Smooth muscle cell (in vitro differentiated cells): ENCODE results near the gene ADCY10. TPM values are rescaled to one million over a fixed set of nuclear protein-coding genes. Genes with fewer than 3 reads are reported as not detected.

Experiments used
- DNase-seq: peaks from one replicate; lab custom pipeline; 2025; ENCODE audit not compliant: unreplicated experiment; lab: John Stamatoyannopoulos, UW
- H2AFZ ChIP-seq: fragments of 200-600 bp; sonication (generic); 2 replicates; pipeline ENCODE4 v1.6.0; 2016; ENCODE audit warnings: antibody characterized with exemption, low read depth, mild to moderate bottlenecking
- H3F3A ChIP-seq: fragments of 200-600 bp; sonication (generic); 2 replicates; pipeline ENCODE4 v1.6.0; 2017; ENCODE audit warnings: antibody characterized with exemption, low read depth
- H3K27ac ChIP-seq: fragments of 200-600 bp; sonication (generic); 2 replicates; pipeline ENCODE4 v1.5.1; 2016; ENCODE audit warnings: low read depth, mild to moderate bottlenecking
- H3K27me3 ChIP-seq: fragments of 200-600 bp; sonication (generic); 2 replicates; pipeline ENCODE4 v1.6.1; 2016; ENCODE audit warnings: low read depth, mild to moderate bottlenecking
- H3K36me3 ChIP-seq: fragments of 200-600 bp; sonication (generic); 2 replicates; pipeline ENCODE4 v1.5.1; 2016; ENCODE audit warnings: low read depth
- H3K4me1 ChIP-seq: fragments of 200-600 bp; sonication (generic); 2 replicates; pipeline ENCODE4 v1.5.1; 2016; ENCODE audit warnings: low read depth
- H3K4me2 ChIP-seq: fragments of 200-600 bp; sonication (generic); 2 replicates; pipeline ENCODE4 v1.6.0; 2016; ENCODE audit warnings: mild to moderate bottlenecking
- H3K4me3 ChIP-seq: fragments of 200-600 bp; sonication (generic); 2 replicates; pipeline ENCODE4 v1.5.1; 2016; ENCODE audit warnings: mild to moderate bottlenecking
- H3K79me2 ChIP-seq: fragments of 200-600 bp; sonication (generic); 2 replicates; pipeline ENCODE4 v1.6.0; 2016; ENCODE audit warnings: low read depth, mild to moderate bottlenecking
- H3K9ac ChIP-seq: fragments of 200-600 bp; sonication (generic); 2 replicates; pipeline ENCODE4 v1.6.0; 2016; ENCODE audit warnings: low read depth
- H3K9me3 ChIP-seq: fragments of 200-600 bp; sonication (generic); replicated peaks from 2 replicates; pipeline ENCODE4 v1.5.1; 2016; ENCODE audit warnings: low read depth
- H4K20me1 ChIP-seq: fragments of 200-600 bp; sonication (generic); 2 replicates; pipeline ENCODE4 v1.6.0; 2016; ENCODE audit warnings: low read depth
- WGBS: methylation state at CpG from one replicate; pipeline ENCODE4 v1.1.7; 2016; ENCODE audit warnings: low lambda C conversion rate; 5-methylcytosine and 5-hydroxymethylcytosine counted together
- polyA plus RNA-seq: library from polyadenylated mRNA; unstranded; fragments of >200 nt; fragmentation: Nextera tagmentation; extraction: Ambion mirVana; gene quantifications from 2 replicates; pipeline ENCODE4 v1.2.1, GENCODE V29; 2016
- total RNA-seq: library from RNA; depleted of rRNA; stranded (reverse); fragments of >200 nt; gene quantifications from 2 replicates; pipeline ENCODE4 v1.2.3, GENCODE V29; 2014
- TF ChIP-seq, protein P1 (sequence below): fragments of 200-600 bp; sonication (generic); IDR thresholded peaks from 2 replicates; pipeline ENCODE4 v1.5.1; 2017; ENCODE audit warnings: borderline replicate concordance, mild to moderate bottlenecking, antibody characterized with exemption; ENCODE audit not compliant: insufficient read depth, poor library complexity, severe bottlenecking

The ADCY10 gene
- total and polyA plus RNA-seq, 2 experiments from 2014 or later: not detected

DNA sequence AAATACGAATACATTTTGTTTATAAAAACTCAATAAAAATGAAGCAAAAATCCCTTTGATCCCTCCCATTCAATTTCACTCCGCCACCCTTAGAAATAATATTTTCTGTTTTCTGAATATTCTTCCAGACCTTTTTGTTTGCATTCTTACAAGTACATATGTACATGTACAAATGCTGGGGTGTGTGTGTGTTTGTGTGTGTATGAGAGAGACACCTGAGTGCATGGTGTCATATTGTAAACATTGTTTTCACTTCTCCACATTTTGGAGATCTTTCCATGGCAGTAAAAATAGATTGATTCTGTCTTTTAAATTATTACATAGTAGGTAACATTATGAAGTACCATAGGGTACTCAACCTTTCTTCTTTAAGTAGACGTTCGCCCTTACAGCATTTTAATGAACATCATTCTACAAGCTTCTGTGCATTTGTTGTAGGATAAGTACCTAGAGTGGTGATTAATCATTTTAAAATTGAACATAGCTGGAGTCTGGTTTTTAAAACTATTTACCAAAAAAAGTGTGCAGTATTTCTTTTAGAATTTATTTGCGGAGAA lies 24.2 kb upstream of the ADCY10 start:
- WGBS: 56% methylated on average over 5 of the region's 5 CpGs
- peak overlapping the region; percentile 97 for H3K27ac ChIP-seq
- no peaks in the 10 kb centered on the region for H3K36me3 ChIP-seq

DNA sequence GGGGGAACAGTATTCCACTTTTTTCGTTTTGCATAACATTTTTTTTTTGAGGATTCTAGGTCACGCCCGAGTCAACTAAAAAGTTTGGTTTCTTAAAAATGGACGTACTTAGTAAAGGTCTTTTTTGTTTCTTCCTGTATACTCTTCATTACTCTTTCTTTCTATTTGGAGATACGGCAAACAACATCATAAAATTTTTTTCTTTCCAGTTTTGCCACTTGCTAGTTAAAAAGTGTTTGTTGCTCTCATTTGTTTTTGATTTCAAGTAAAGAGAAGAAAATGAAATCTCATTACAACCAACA lies 23.7 kb upstream of the ADCY10 start:
- H3K79me2 ChIP-seq: peaks cover 80% of the 10 kb centered on the region
- WGBS: 0% methylated on average over 5 of the region's 5 CpGs
- H3K9me3 ChIP-seq: no peaks in the 10 kb centered on the region
- H2AFZ ChIP-seq: peak overlapping the region; percentile 79
- H3K4me1 ChIP-seq: peaks cover 23% of the 10 kb centered on the region
- H3K27ac ChIP-seq: peak overlapping the region; percentile 97
- H3K27me3 ChIP-seq: no peaks in the 10 kb centered on the region
- peak overlapping the region; percentile 71 for H3K4me3 ChIP-seq
- TF ChIP-seq, protein P1, sequence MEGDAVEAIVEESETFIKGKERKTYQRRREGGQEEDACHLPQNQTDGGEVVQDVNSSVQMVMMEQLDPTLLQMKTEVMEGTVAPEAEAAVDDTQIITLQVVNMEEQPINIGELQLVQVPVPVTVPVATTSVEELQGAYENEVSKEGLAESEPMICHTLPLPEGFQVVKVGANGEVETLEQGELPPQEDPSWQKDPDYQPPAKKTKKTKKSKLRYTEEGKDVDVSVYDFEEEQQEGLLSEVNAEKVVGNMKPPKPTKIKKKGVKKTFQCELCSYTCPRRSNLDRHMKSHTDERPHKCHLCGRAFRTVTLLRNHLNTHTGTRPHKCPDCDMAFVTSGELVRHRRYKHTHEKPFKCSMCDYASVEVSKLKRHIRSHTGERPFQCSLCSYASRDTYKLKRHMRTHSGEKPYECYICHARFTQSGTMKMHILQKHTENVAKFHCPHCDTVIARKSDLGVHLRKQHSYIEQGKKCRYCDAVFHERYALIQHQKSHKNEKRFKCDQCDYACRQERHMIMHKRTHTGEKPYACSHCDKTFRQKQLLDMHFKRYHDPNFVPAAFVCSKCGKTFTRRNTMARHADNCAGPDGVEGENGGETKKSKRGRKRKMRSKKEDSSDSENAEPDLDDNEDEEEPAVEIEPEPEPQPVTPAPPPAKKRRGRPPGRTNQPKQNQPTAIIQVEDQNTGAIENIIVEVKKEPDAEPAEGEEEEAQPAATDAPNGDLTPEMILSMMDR: no peak
- peak overlapping the region; percentile 98 for H3K9ac ChIP-seq
- H4K20me1 ChIP-seq: peaks cover 66% of the 10 kb centered on the region
- H3K4me2 ChIP-seq: peak overlapping the region; percentile 88
- H3K36me3 ChIP-seq: no peaks in the 10 kb centered on the region
- H3F3A ChIP-seq: peaks cover 5% of the 10 kb centered on the region
- DNase-seq: no peak

More for the DNA sequence above, 24.2 kb upstream of the ADCY10 start:
- Histone ChIP-seq H3K9me3 (no peaks in the 10 kb centered on the region), H2AFZ (no peak overlapping the region), H3K4me2 (peak overlapping the region; percentile 88), H3K27me3 (no peaks in the 10 kb centered on the region), H3K4me3 (peak overlapping the region; percentile 71), H3F3A (peaks cover 5% of the 10 kb centered on the region), H3K4me1 (peaks cover 23% of the 10 kb centered on the region), H3K9ac (peak overlapping the region; percentile 98), H4K20me1 (peaks cover 70% of the 10 kb centered on the region), H3K79me2 (peaks cover 80% of the 10 kb centered on the region)
- TF ChIP-seq, protein P1: no peak
- DNase-seq: no peak

DNA sequence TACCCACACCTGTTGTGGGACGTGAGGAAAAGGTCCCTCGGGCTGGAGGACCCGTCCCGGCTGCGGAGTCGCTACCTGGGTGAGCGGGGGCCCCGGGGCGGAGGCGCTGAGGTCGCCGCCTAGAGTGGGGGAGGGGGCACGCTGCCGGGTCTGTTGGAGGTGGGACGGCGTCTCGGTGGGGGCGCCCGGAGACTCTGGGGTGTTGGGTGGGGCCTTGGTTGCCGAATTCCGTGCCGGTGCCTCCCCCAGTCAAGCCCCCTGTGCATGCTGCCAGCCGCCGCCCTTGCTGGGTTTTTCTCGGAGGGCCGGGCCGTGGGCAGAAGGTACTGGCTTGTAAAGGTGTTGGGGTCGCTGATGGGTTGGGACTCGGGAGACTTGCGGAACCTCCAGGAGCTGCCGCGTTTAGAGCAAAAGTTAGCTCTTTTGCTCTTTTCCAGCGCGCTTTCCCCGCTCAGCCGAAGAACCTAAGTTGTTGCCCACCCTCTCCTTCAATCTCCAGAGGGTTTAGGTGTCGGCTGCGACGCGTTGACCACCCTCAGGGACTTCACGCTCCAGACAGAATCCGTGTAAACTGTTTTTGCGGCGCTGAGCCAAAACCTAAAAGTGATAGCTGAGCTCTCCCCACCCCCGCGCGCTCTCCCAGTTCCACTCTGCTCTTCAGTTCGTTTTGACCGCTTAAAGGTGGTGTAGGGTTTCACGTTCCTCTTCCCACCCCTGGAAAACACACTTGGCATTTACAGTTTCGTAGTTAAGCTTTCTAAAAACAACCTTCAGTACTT lies 23.2 kb upstream of the ADCY10 start, which contains the start of gene MPC2:
Gene MPC2, minus strand, starts transcription at position 143 of the 779 bp plus-strand sequence. CDS start 1,231 bp downstream, outside the sequence.
- Histone ChIP-seq H3K27me3 (no peaks in the 10 kb centered on the region), H3K27ac (peak within 1 kb of the TSS; percentile 97), H3K36me3 (no peaks in the 10 kb centered on the region), H3K9me3 (no peaks in the 10 kb centered on the region), H3K4me1 (peaks cover 23% of the 10 kb centered on the region), H3K4me2 (peak within 1 kb of the TSS; percentile 88), H3F3A (peaks cover 5% of the 10 kb centered on the region), H3K4me3 (peak within 1 kb of the TSS; percentile 71), H3K9ac (peak within 1 kb of the TSS; percentile 98), H2AFZ (peak within 1 kb of the TSS; percentile 79), H4K20me1 (peaks cover 63% of the 10 kb centered on the region), H3K79me2 (peaks cover 80% of the 10 kb centered on the region)
- TF ChIP-seq, protein P1: no peak
- under 1% methylated on average over 28 of the region's 51 CpGs for WGBS
- DNase-seq: peak; percentile 61
